CD4-positive, alpha-beta memory T cell (primary cell): ENCODE results near the gene TAF6L. TPM values are rescaled to one million over a fixed set of nuclear protein-coding genes. Genes with fewer than 3 reads are reported as not detected.
"Not testable (repeated sequence)": the region's sequence is repeated elsewhere in the genome, so short reads cannot be mapped to it uniquely, and the experiment has no call there.

Source experiments
- CTCF ChIA-PET: fragments of 350-600 bp; sonication (Branson Sonifier 250); formaldehyde crosslinking; loops from one replicate; lab custom pipeline; 2021; ENCODE audit warnings: inconsistent platforms; ENCODE audit not compliant: partially characterized antibody; lab: Charles Lee
- POLR2A ChIA-PET: fragments of 350-600 bp; sonication (Branson Sonifier 250); formaldehyde crosslinking; loops from one replicate; lab custom pipeline; 2021; ENCODE audit not compliant: partially characterized antibody; lab: Charles Lee
- DNase-seq, 5 donors: peaks; one replicate each; pipeline versions ENCODE4 v3.0.0 to v3.0.0-alpha.2; 2020 to 2022; ENCODE audit warnings: mixed read lengths in 1 of 5
- H3K27ac ChIP-seq: one replicate; pipeline ENCODE4 v1.7.0; 2013; ENCODE audit warnings: low read depth, low read length
- H3K27me3 ChIP-seq: 2 replicates; pipeline ENCODE4 v1.7.0; 2013; ENCODE audit warnings: mild to moderate bottlenecking, low read length, moderate library complexity; ENCODE audit not compliant: insufficient read depth
- H3K36me3 ChIP-seq: 2 replicates; pipeline ENCODE4 v1.7.0; 2013; ENCODE audit warnings: mild to moderate bottlenecking, low read length, moderate library complexity; ENCODE audit not compliant: insufficient read depth
- H3K4me1 ChIP-seq: 2 replicates; pipeline ENCODE4 v1.7.0; 2013; ENCODE audit warnings: mild to moderate bottlenecking, low read length, moderate library complexity; ENCODE audit not compliant: insufficient read depth
- H3K4me3 ChIP-seq, 2 donors: one replicate each; pipeline ENCODE4 v1.7.0; 2013; ENCODE audit warnings: low read length in 2 of 2, mild to moderate bottlenecking in 1 of 2
- H3K9me3 ChIP-seq, 2 donors: one replicate each; pipeline ENCODE4 v1.7.0; 2013; ENCODE audit warnings: low read length in 2 of 2, control low read depth in 1 of 2; ENCODE audit not compliant: control insufficient read depth in 1 of 2
- H3K27ac Mint-ChIP-seq, 7 donors: one replicate each; pipeline ENCODE4 v1.8.0; 2020 to 2021; ENCODE audit warnings: mixed read lengths in 7 of 7, mild to moderate bottlenecking in 6 of 7, inconsistent platforms in 3 of 7, moderate library complexity in 3 of 7
- H3K27me3 Mint-ChIP-seq, 2 donors: one replicate each; pipeline ENCODE4 v1.8.0; 2020 to 2021; ENCODE audit warnings: mixed read lengths in 2 of 2
- H3K36me3 Mint-ChIP-seq, 2 donors: one replicate each; pipeline ENCODE4 v1.8.0; 2020 to 2021; ENCODE audit warnings: mixed read lengths in 2 of 2, inconsistent platforms in 1 of 2, mild to moderate bottlenecking in 1 of 2
- H3K4me1 Mint-ChIP-seq, 4 donors: one replicate each; pipeline ENCODE4 v1.8.0; 2020 to 2021; ENCODE audit warnings: mixed read lengths in 4 of 4, mild to moderate bottlenecking in 1 of 4
- H3K4me3 Mint-ChIP-seq, 8 donors: one replicate each; pipeline ENCODE4 v1.8.0; 2020 to 2021; ENCODE audit warnings: mixed read lengths in 8 of 8, mild to moderate bottlenecking in 7 of 8, moderate library complexity in 6 of 8, inconsistent platforms in 3 of 8
- H3K9me3 Mint-ChIP-seq, 8 donors: one replicate each; pipeline ENCODE4 v1.8.0; 2020 to 2021; ENCODE audit warnings: mixed read lengths in 8 of 8, mild to moderate bottlenecking in 5 of 8, inconsistent platforms in 3 of 8, moderate library complexity in 1 of 8
- intact Hi-C: fragments of 100-400 bp; cut with micrococcal nuclease; formaldehyde crosslinking; loops from one replicate; pipeline ENCODE4 v1.15.1; 2023
- polyA plus RNA-seq, 2 donors: library from polyadenylated mRNA; unstranded; fragments of 300-500 nt; fragmentation: Illumina TruSeq; gene quantifications; one replicate each; pipeline ENCODE4 v1.2.3, GENCODE V29; 2021
- total RNA-seq, 2 experiments: library from RNA; stranded (reverse); gene quantifications; one replicate each; pipeline ENCODE4 v1.2.3, GENCODE V29; 2021

Gene TAF6L
- total and polyA plus RNA-seq, 4 experiments from 2014 or later: 5.7 to 34.0 (median 18.4) TPM

DNA sequence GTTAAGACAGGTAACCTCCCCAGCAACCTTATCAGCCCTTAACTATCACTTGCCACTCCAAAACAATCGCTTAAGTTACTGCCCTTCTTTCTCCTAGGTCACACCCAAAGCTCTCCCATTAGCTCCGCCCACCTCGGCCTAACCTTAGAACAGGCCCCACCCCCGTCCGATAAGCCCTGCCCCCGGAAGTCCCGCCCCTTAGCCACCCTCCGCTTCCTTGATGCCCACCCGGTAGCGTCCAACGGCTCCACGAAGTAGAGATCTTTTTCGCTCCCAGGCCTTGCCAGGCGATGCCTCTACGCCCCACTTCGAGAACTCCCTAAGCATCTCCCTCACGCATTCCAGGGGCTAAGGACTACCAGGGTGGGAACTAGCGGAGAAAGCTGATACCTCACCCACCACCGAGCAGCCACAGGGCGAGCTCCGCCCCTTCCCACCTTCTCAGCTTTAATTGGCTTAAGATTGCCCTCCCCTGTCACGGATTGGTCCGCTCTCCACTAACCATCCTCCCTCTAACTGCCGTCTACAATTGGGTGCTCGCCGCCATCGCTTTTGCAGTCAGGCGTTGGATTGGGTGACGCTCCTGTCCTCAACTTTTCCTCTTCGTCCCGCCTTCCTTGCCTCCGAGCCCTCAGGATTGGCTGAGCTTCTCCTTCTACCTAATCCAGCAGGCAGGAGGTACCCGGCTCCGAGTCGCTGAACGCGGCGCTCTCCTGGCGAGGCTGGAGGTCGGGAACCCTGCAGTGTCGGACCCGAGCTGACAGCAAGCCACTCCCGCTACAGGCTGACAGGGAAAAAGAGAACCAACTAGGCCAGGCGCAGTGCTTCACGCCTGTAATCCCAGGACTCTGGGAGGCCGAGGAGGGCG, 17.2 kb upstream of the TAF6L start, which contains the start of gene ZBTB3:
ZBTB3 (minus strand) TSS at position 425 of the 868 bp plus-strand sequence. CDS start 496 bp downstream, outside the sequence.
- Histone ChIP-seq H3K4me3 (peak within 1 kb of the TSS; percentile 68 to 98), H3K36me3 (peaks cover 11% of the 10 kb centered on the region), H3K27me3 (no peaks in the 10 kb centered on the region), H3K27ac (peak within 1 kb of the TSS; percentile 90), H3K9me3 (no peaks in the 10 kb centered on the region), H3K4me1 (peaks cover 45% of the 10 kb centered on the region)
- H3K27me3 Mint-ChIP-seq: no peaks in the 10 kb centered on the region
- peaks cover 9 to 17% of the 10 kb centered on the region in 2 donors for H3K36me3 Mint-ChIP-seq
- CTCF ChIA-PET: interaction anchor here (0.8 to 4.3 kb wide), 19 partner anchors 10 to 162 kb away, joined by 3 to 28 read pairs (median 5); partner anchors contain the start of genes C11orf98, CSKMT, HNRNPUL2 and TAF6L
- H3K9me3 Mint-ChIP-seq: no peaks in the 10 kb centered on the region
- peaks cover 15 to 41% (median 25%) of the 10 kb centered on the region in 4 donors for H3K4me1 Mint-ChIP-seq
- POLR2A ChIA-PET: interaction anchor here (0.7 to 10.0 kb wide), 45 partner anchors 9 to 329 kb away, joined by 3 to 231 read pairs (median 6); partner anchors contain the start of genes BSCL2, C11orf98, CSKMT and EEF1G
- H3K27ac Mint-ChIP-seq: peak within 1 kb of the TSS; percentile 94 to 100 (median 99)
- intact Hi-C loops: loop anchor here (1.0 kb wide), 8 partner anchors 7 to 102 kb away; partner anchors contain the start of genes NXF1, POLR2G, TAF6L and TMEM179B
- DNase-seq: peak; percentile 99
- H3K4me3 Mint-ChIP-seq: peak within 1 kb of the TSS; percentile 96 to 99 (median 98)

DNA sequence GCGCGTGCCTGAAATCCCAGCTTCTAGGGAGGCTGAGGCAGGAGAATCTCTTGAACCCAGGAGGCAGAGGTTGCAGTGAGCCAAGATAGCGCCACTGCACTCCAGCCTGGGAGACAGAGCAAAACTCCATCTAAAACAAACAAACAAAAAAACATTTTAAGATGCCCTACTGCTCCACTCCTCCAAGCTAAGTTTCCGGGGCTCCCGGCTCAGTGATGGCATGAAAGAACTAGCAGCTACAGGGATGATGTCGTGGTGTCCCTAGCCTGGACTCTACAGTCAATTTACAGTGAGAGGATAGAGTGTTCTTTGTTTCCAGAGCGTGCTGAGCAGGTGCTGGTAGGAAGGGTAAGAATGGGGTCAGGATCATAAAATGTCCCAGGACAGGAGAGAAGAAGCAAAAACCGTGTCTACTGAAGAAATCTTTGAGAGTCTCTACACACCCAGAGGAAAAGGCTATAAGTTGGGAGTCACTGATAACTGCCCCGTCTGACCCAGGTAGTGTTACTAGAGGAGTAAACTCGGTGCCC, 16.0 kb upstream of the TAF6L start:
- no peak overlapping the region for H3K27ac ChIP-seq
- Mint-ChIP-seq H3K4me1 (peaks cover 10 to 31% (median 21%) of the 10 kb centered on the region in 4 donors), H3K9me3 (no peaks in the 10 kb centered on the region), H3K36me3 (peaks cover 6 to 13% of the 10 kb centered on the region in 2 donors), H3K27ac (peak overlapping the region in 5 of 7 donors; percentile 59 to 100 (median 67)), H3K27me3 (no peaks in the 10 kb centered on the region), H3K4me3 (peak overlapping the region; percentile 36 to 97 (median 59))
- intact Hi-C loops: no loop called here
- DNase-seq: no peak
- H3K36me3 ChIP-seq: peaks cover 11% of the 10 kb centered on the region
- no peaks in the 10 kb centered on the region for H3K9me3 ChIP-seq
- H3K4me1 ChIP-seq: peaks cover 37% of the 10 kb centered on the region
- POLR2A ChIA-PET: interaction anchor here (1.9 to 10.0 kb wide), 12 partner anchors 8 to 163 kb away, joined by 8 to 231 read pairs (median 48); partner anchors contain the start of genes BSCL2, C11orf98, CSKMT and GANAB
- H3K27me3 ChIP-seq: no peaks in the 10 kb centered on the region
- H3K4me3 ChIP-seq: no peak overlapping the region
- CTCF ChIA-PET: interaction anchor here (0.6 to 4.3 kb wide), 4 partner anchors 26 to 194 kb away, joined by 3 to 28 read pairs (median 4); partner anchors contain the start of genes HNRNPUL2, TMEM179B and TTC9C

DNA sequence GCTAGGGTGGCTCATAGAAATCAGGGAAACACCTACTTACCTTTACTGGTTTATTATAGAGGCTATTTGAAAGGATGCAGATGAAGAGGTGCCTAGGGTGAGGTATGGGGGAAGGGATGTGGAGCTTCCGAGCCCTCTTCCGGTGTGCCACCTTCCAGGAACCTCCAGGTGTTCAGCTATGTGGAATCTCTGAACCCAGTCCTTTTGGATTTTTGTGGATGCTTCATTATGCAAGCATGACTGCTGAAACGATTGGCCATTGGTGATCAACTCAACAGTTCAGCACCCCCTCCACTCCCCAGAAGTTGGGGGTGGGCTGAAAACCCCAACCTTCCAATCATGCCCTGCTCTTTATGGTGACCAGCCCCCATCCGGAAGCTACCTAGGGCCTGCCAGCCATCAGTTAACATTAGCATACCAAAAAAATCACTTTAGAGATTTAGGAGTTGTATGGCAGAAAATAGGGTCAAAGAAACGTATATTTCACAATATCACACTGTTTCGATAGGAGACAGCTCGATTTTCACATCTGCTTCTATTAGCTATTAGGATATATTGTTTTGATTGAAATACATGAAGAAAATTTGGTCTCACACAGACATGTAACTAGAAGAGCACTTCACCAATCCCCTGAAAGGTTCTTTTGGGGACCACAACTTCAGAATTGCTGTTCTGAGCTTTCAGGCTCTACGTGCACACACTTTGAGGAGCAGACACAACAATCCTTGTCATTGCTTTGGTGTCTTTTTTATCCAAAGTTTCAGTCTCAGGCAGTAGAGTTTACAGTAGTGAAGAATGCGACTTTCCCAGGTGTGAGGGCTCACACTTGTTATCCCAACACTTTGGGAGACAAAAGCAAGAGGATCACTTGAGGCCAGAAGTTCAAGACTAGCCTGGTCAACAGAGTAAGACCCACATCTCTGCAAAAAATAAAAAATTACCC, 13.1 kb upstream of the TAF6L start:
- peaks cover 26% of the 10 kb centered on the region for H3K4me1 ChIP-seq
- intact Hi-C loops: no loop called here
- no peaks in the 10 kb centered on the region for H3K27me3 ChIP-seq
- no peaks in the 10 kb centered on the region for H3K36me3 ChIP-seq
- no peaks in the 10 kb centered on the region for H3K9me3 ChIP-seq
- H3K4me1 Mint-ChIP-seq: peaks cover 16 to 33% (median 24%) of the 10 kb centered on the region in 4 donors
- ChIA-PET POLR2A (interaction anchor here (0.6 to 10.0 kb wide), 8 partner anchors 29 to 1232 kb away, joined by 3 to 231 read pairs (median 4); partner anchors contain the start of genes HNRNPUL2, TMEM179B, TTC9C and WDR74), CTCF (interaction anchor here (0.6 to 5.7 kb wide), 4 partner anchors 11 to 103 kb away, joined by 3 to 32 read pairs (median 4); partner anchors contain the start of gene TMEM179B)
- H3K4me3 Mint-ChIP-seq: no peak overlapping the region
- no peak overlapping the region for H3K27ac ChIP-seq
- peaks cover 0 to 1% (median 0%) of the 10 kb centered on the region in 8 donors for H3K9me3 Mint-ChIP-seq
- no peak overlapping the region for H3K4me3 ChIP-seq
- no peaks in the 10 kb centered on the region for H3K27me3 Mint-ChIP-seq
- no peak overlapping the region for H3K27ac Mint-ChIP-seq
- peaks cover 6 to 15% of the 10 kb centered on the region in 2 donors for H3K36me3 Mint-ChIP-seq
- no peak for DNase-seq

DNA sequence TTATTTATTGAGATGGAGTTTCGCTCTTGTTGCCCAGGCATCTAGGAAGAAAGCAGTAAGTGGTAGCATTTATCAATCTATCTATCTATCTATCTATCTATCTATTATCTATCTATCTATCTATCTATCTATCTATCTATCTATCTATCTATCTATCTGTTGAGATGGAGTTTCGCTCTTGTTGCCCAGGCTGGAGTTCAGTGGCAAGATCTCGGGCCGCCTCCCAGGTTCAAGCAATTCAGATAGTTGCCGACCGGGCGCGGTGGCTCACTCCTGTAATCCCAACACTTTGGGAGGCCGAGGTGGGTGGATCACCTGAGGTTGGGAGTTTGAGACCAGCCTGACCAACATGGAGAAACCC, 10.3 kb upstream of the TAF6L start:
- H3K9me3 ChIP-seq, H3K27me3 ChIP-seq, H3K9me3 Mint-ChIP-seq, DNase-seq, H3K27me3 Mint-ChIP-seq, H3K36me3 ChIP-seq: not testable (repeated sequence)
- peaks cover 12 to 27% (median 17%) of the 10 kb centered on the region in 4 donors for H3K4me1 Mint-ChIP-seq
- CTCF ChIA-PET: interaction anchor here (0.6 to 5.7 kb wide), 10 partner anchors 9 to 169 kb away, joined by 3 to 32 read pairs (median 4); partner anchors contain the start of genes HNRNPUL2, TAF6L, TMEM179B and TTC9C
- peaks cover 6 to 16% of the 10 kb centered on the region in 2 donors for H3K36me3 Mint-ChIP-seq
- intact Hi-C loops: loop anchor here (1.0 kb wide), 4 partner anchors 8 to 34 kb away; partner anchors contain the start of genes HNRNPUL2, TAF6L and TMEM179B
- peak overlapping the region; percentile 21 to 99 (median 98) for H3K4me3 Mint-ChIP-seq
- Histone ChIP-seq H3K4me3 (peak overlapping the region in 1 of 2 donors; percentile 35), H3K4me1 (peaks cover 16% of the 10 kb centered on the region), H3K27ac (peak overlapping the region; percentile 81)
- peak overlapping the region in 6 of 7 donors; percentile 81 to 98 (median 98) for H3K27ac Mint-ChIP-seq
- POLR2A ChIA-PET: interaction anchor here (1.0 to 5.0 kb wide), 20 partner anchors 7 to 186 kb away, joined by 3 to 82 read pairs (median 10); partner anchors contain the start of genes B3GAT3, BSCL2, C11orf98 and CSKMT

DNA sequence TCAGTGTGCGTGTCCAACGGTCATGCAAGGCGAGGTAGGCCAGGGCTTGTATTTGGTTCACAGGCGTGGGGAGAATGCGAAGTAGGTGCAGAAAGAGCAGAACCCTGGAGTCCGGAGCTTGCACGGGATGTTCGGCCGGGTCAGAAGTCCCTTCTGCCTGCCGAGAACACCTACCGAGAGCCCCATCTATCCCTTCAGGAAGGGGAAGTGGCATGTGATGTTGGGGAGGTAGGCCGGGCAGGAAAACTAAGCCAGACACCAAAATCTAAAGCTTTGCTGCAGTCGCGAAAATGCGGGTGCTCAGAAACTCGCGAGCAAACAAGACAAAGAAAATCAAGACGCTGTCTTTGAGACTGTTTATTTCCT, 435 bp upstream of the TAF6L start:
- no peak for DNase-seq
- peaks cover 14 to 32% (median 22%) of the 10 kb centered on the region in 4 donors for H3K4me1 Mint-ChIP-seq
- no peaks in the 10 kb centered on the region for H3K9me3 Mint-ChIP-seq
- ChIA-PET CTCF (interaction anchor here (0.5 to 6.1 kb wide), 12 partner anchors 9 to 213 kb away, joined by 3 to 43 read pairs (median 4); partner anchors contain the start of genes BSCL2, GNG3, POLR2G and TUT1), POLR2A (interaction anchor here (0.6 to 5.5 kb wide), 24 partner anchors 10 to 227 kb away, joined by 3 to 74 read pairs (median 8); partner anchors contain the start of genes C11orf98, CSKMT, EEF1G and HNRNPUL2)
- peak overlapping the region; percentile 92 to 99 (median 97) for H3K27ac Mint-ChIP-seq
- no peaks in the 10 kb centered on the region for H3K9me3 ChIP-seq
- no peaks in the 10 kb centered on the region for H3K27me3 Mint-ChIP-seq
- H3K27me3 ChIP-seq: no peaks in the 10 kb centered on the region
- H3K4me1 ChIP-seq: peaks cover 24% of the 10 kb centered on the region
- intact Hi-C loops: loop anchor here (1.0 kb wide), 4 partner anchors 9 to 42 kb away; partner anchors contain the start of genes POLR2G, TTC9C and ZBTB3
- H3K27ac ChIP-seq: peak overlapping the region; percentile 82
- peaks cover 15% of the 10 kb centered on the region for H3K36me3 ChIP-seq
- peak overlapping the region; percentile 67 to 83 for H3K4me3 ChIP-seq
- H3K4me3 Mint-ChIP-seq: peak overlapping the region; percentile 87 to 97 (median 92)
- H3K36me3 Mint-ChIP-seq: peaks cover 12 to 30% of the 10 kb centered on the region in 2 donors
